Astrocyte of the spinal cord (primary cell): ENCODE measurements around the gene FAF1.

Source experiments
- DNase-seq: peaks from one replicate; pipeline ENCODE4 v3.0.0; 2011; ENCODE audit warnings: low read depth, low spot score
- H3K4me3 ChIP-seq: 2 replicates; pipeline ENCODE4 v1.5.1; 2011; ENCODE audit warnings: low read depth, mild to moderate bottlenecking, low read length, moderate library complexity
- in situ Hi-C: cut with HindIII; loops from 2 replicates; pipeline ENCODE4 v1.10.0; 2017; ENCODE audit warnings: low sequenced_read_pairs
- TF ChIP-seq, protein P1 (sequence below): IDR thresholded peaks from 2 replicates; pipeline ENCODE4 v1.5.1; 2012; ENCODE audit warnings: low read depth, mild to moderate bottlenecking, low read length, inconsistent platforms

FAF1 gene

DNA sequence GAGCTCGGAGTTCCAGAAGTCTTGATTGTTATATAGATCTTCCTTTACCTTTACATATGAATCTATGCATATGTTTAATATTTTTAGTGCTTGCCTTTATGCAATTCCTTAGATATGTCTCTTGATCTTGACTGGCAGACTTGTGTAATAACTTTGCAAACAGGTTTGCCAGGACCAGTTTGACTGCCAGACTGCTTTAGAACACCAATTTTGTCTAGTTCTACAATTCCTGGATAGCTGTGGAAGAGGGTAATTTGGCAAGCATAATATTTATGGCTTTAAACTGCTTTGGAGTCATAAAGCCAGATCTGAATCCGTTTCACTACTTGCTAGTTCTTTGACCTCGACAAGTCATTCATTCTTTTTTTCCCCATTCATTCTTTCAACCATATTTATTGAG, 250.0 kb downstream of the FAF1 start:
- DNase-seq, result no peak
- in situ Hi-C loops, result no loop called here
- TF ChIP-seq, protein P1, sequence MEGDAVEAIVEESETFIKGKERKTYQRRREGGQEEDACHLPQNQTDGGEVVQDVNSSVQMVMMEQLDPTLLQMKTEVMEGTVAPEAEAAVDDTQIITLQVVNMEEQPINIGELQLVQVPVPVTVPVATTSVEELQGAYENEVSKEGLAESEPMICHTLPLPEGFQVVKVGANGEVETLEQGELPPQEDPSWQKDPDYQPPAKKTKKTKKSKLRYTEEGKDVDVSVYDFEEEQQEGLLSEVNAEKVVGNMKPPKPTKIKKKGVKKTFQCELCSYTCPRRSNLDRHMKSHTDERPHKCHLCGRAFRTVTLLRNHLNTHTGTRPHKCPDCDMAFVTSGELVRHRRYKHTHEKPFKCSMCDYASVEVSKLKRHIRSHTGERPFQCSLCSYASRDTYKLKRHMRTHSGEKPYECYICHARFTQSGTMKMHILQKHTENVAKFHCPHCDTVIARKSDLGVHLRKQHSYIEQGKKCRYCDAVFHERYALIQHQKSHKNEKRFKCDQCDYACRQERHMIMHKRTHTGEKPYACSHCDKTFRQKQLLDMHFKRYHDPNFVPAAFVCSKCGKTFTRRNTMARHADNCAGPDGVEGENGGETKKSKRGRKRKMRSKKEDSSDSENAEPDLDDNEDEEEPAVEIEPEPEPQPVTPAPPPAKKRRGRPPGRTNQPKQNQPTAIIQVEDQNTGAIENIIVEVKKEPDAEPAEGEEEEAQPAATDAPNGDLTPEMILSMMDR, result no peak
- H3K4me3 ChIP-seq, result no peak overlapping the region

DNA sequence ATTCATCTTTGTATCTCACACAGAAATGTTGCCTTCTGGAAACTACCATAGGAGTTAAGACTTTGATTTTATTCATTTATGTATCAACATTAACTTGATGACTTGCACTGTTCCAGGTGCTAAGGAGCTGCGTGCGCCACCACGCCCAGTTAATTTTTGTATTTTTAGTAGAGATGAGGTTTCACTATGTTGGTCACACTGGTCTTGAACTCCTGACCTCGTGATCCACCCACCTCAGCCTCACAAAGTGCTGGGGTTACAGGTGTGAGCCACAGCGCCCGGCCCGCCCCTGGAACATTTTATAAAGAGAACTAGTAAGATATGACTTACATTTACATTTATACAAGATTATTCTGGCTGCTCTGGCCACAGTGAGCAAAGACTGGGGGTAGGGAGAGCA, 252.2 kb downstream of the FAF1 start:
- no peak for DNase-seq
- no peak overlapping the region for H3K4me3 ChIP-seq
- TF ChIP-seq, protein P1, result no peak
- in situ Hi-C loops, result no loop called here

- no peak for DNase-seq
- no peak overlapping the region for H3K4me3 ChIP-seq
- TF ChIP-seq, protein P1, result no peak
- in situ Hi-C loops, result no loop called here
Measured at GRCh38 chr1:50705699-50706098, 254.4 kb downstream of the FAF1 start.

- DNase-seq, result no peak
- no peak overlapping the region for H3K4me3 ChIP-seq
- in situ Hi-C loops, result no loop called here
- TF ChIP-seq, protein P1, result no peak
Measured at GRCh38 chr1:50705041-50705440, 255.0 kb downstream of the FAF1 start.

- peak; percentile 45 for DNase-seq
- in situ Hi-C loops, result no loop called here
- H3K4me3 ChIP-seq, result no peak overlapping the region
- TF ChIP-seq, protein P1, result peak; percentile 74
Measured at GRCh38 chr1:50704126-50704525, 255.9 kb downstream of the FAF1 start.

DNA sequence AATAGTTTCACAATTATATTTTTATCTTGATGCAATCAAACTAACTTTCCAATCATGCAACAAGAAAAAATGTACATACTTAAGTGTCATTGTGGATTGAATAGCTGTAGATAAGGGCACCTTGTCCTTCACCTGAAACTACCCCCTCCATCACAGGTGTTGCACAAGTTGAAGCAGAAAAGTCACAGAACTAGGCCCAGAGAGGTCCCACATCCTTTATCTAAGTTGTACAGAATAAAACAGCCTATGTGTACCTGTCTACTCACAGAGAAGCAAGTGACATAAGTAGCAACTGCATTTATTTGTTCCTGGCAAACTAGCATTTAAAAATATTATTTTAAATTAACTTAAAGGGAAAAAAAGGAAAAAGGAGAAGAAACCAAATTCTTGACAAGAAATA, 256.8 kb downstream of the FAF1 start:
- TF ChIP-seq, protein P1, result no peak
- in situ Hi-C loops, result no loop called here
- H3K4me3 ChIP-seq, result no peak overlapping the region
- DNase-seq, result no peak

DNA sequence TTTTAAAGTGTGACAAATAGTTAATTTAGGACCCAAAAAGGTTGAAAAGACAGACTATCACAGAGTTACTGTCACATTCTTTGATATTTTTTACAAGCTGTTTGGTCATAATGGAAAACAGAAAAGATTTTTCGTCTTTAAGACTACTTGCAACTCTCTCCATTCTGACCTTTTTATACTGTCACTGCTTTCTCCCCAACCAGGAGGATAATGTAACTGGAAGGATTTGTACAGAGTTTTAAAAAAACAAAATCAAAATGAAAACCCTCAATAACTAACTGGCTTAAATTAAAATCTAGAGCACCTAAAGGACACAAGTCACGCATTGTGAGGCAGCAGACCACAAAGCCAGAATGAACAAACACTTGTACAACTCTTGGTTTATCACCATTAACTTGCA, 257.7 kb downstream of the FAF1 start:
- in situ Hi-C loops, result no loop called here
- TF ChIP-seq, protein P1, result no peak
- H3K4me3 ChIP-seq, result no peak overlapping the region

More for the DNA sequence above, 257.7 kb downstream of the FAF1 start:
- DNase-seq, result no peak
